Measurements from ENCODE around the gene CLEC4M. TPM values are rescaled to one million over a fixed set of nuclear protein-coding genes. Genes with fewer than 3 reads are reported as not detected.

CLEC4M gene
- total RNA-seq (10 to 100 TPM in 1 of 2 donors, 1 to 10 TPM in 1; 9.4 to 14.9 TPM), polyA plus RNA-seq (ENCODE audit: insufficient read depth, low read depth, low replicate concordance) (14.5 TPM)
- long read RNA-seq, donor 1, partial matches to known transcripts = 20 of 25 reads
- long read RNA-seq, donor 1, other reads (novel, unspliced or antisense) = 0 of 25 reads
- long read RNA-seq, donor 2, partial matches to known transcripts = 7 of 12 reads
- long read RNA-seq, donor 2, other reads (novel, unspliced or antisense) = 0 of 12 reads

GRCh38 chr19:7762719-7763293, at the start of gene CLEC4M:
Gene CLEC4M (plus strand): TSS chr19:7763243. CDS start chr19:7763267, 24 bp downstream.
- Histone ChIP-seq H3K4me3 (no peak within 1 kb of the TSS), H3K4me1 (peaks cover 6% of the 10 kb centered on the region), H3K27ac (no peak within 1 kb of the TSS), H3K36me3 (ENCODE audit: low read depth, missing control alignments) (no peaks in the 10 kb centered on the region), H3K9me3 (no peaks in the 10 kb centered on the region), H3K27me3 (no peaks in the 10 kb centered on the region)
- TF ChIP-seq CTCF (IDR thresholded peaks at IDR 0.05) = no peak
- TF ChIP-seq POLR2A (IDR thresholded peaks at IDR 0.05) = no peak
- no peak for DNase-seq
- intact Hi-C loops (cut with DNase I; ENCODE audit: low total_unique reads) = no loop called here
- 42 to 53% methylated on average over 8 of the region's 8 CpGs for WGBS, 2 donors

- Histone ChIP-seq H3K4me3 (no peak overlapping the region), H3K36me3 (ENCODE audit: low read depth, missing control alignments) (no peaks in the 10 kb centered on the region), H3K27ac (no peak overlapping the region), H3K4me1 (no peaks in the 10 kb centered on the region), H3K9me3 (no peaks in the 10 kb centered on the region), H3K27me3 (no peaks in the 10 kb centered on the region)
- TF ChIP-seq CTCF (IDR thresholded peaks at IDR 0.05) (no peak), POLR2A (IDR thresholded peaks at IDR 0.05) (no peak)
- DNase-seq = no peak
- intact Hi-C loops (cut with DNase I; ENCODE audit: low total_unique reads) = no loop called here
- WGBS, 2 donors = 80 to 94% methylated on average over 1 of the region's 1 CpG
Measured at GRCh38 chr19:7715671-7716070, 47.4 kb upstream of the CLEC4M start.

GRCh38 chr19:7716762-7717161, 46.3 kb upstream of the CLEC4M start:
- Histone ChIP-seq H3K4me3 (no peak overlapping the region), H3K36me3 (ENCODE audit: low read depth, missing control alignments) (no peaks in the 10 kb centered on the region), H3K9me3 (no peaks in the 10 kb centered on the region), H3K27ac (no peak overlapping the region), H3K4me1 (no peaks in the 10 kb centered on the region), H3K27me3 (no peaks in the 10 kb centered on the region)
- intact Hi-C loops (cut with DNase I; ENCODE audit: low total_unique reads) = no loop called here
- WGBS, 2 donors = 89 to 92% methylated on average over 1 of the region's 1 CpG
- TF ChIP-seq CTCF (IDR thresholded peaks at IDR 0.05) (no peak), POLR2A (IDR thresholded peaks at IDR 0.05) (no peak)
- no peak for DNase-seq

- TF ChIP-seq CTCF (IDR thresholded peaks at IDR 0.05) (no peak), POLR2A (IDR thresholded peaks at IDR 0.05) (no peak)
- Histone ChIP-seq H3K27me3 (no peaks in the 10 kb centered on the region), H3K27ac (no peak overlapping the region), H3K4me1 (no peaks in the 10 kb centered on the region), H3K36me3 (ENCODE audit: low read depth, missing control alignments) (no peaks in the 10 kb centered on the region), H3K4me3 (no peak overlapping the region), H3K9me3 (no peaks in the 10 kb centered on the region)
- no peak for DNase-seq
- 65 to 71% methylated on average over 8 of the region's 8 CpGs for WGBS, 2 donors
- intact Hi-C loops (cut with DNase I; ENCODE audit: low total_unique reads) = no loop called here
Measured at GRCh38 chr19:7718668-7719067, 44.4 kb upstream of the CLEC4M start.

- Histone ChIP-seq H3K27me3 (no peaks in the 10 kb centered on the region), H3K9me3 (no peaks in the 10 kb centered on the region), H3K27ac (no peak overlapping the region), H3K4me1 (no peaks in the 10 kb centered on the region), H3K4me3 (no peak overlapping the region), H3K36me3 (ENCODE audit: low read depth, missing control alignments) (no peaks in the 10 kb centered on the region)
- DNase-seq = no peak
- TF ChIP-seq CTCF (IDR thresholded peaks at IDR 0.05) (no peak), POLR2A (IDR thresholded peaks at IDR 0.05) (no peak)
- intact Hi-C loops (cut with DNase I; ENCODE audit: low total_unique reads) = no loop called here
- 81 to 88% methylated on average over 6 of the region's 6 CpGs for WGBS, 2 donors
Measured at GRCh38 chr19:7720351-7720750, 42.7 kb upstream of the CLEC4M start.

Measured in testis (tissue), 5 donors.